Left kidney (tissue), 8 donors: Measurements from ENCODE around the gene GPR87. TPM values are rescaled to one million over a fixed set of nuclear protein-coding genes. Genes with fewer than 3 reads are reported as not detected.

Experiments
- DNase-seq: peaks from one replicate; pipeline ENCODE4 v3.0.0-alpha.2; 2013
- long read RNA-seq, 8 donors: transcript quantifications; one replicate each; lab custom pipeline, GENCODE V29; 2026
- polyA plus RNA-seq: library from polyadenylated mRNA; unstranded; fragments of 120-200 nt; gene quantifications from one replicate; pipeline ENCODE4 v1.2.1, GENCODE V29; 2013; ENCODE audit not compliant: insufficient read length

The GPR87 gene, protein sequence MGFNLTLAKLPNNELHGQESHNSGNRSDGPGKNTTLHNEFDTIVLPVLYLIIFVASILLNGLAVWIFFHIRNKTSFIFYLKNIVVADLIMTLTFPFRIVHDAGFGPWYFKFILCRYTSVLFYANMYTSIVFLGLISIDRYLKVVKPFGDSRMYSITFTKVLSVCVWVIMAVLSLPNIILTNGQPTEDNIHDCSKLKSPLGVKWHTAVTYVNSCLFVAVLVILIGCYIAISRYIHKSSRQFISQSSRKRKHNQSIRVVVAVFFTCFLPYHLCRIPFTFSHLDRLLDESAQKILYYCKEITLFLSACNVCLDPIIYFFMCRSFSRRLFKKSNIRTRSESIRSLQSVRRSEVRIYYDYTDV
- polyA plus RNA-seq: not detected
- long read RNA-seq, donor 1: 0 reads
- long read RNA-seq, donor 2: 0 reads
- long read RNA-seq, donor 3: 0 reads
- long read RNA-seq, donor 4: 0 reads
- long read RNA-seq, donor 5: 0 reads
- long read RNA-seq, donor 6: 0 reads
- long read RNA-seq, donor 7: 0 reads
- long read RNA-seq, donor 8: 0 reads

DNA sequence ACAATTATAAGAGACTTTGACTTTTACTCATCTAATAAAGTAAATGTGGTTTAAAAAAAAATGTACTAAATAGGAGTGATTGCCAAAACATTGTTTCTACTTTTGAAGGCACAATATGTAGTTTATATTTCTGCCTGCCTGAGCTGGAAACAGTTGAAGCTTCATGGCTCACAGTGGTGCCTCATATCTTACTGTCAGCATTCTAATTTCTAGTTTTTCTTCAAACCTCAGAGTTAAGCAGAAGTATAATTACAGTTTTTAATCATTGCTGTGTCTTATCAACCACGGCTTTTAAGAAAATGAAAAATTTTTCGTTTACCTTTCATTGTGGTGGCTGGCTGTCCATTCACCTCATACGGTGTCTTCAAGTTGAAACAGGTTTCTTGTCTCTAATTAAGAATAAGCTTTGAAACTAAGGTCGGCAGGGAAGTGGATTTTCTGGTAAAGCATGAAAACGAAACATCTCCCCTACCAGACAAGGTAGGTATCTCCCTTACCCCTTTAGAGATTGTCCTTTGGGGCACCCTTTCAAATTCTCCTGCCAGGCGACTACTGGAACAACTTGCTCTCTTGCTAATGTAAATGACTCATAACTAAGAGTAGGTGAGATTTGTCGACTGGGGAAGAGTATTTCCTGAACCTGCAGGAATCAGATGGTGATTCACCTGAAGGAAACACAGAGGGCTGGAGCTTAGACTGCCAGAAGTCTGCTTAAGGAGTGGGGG, at the start of gene GPR87:
GPR87 (minus strand) TSS at position 554 of the 725 bp plus-strand sequence. CDS start 16,720 bp downstream, outside the sequence.
- no peak for DNase-seq

- no peak for DNase-seq
Observed at GRCh38 chr3:151362751-151363174, 46.1 kb upstream of the GPR87 start.

GRCh38 chr3:151357463-151357850, 40.8 kb upstream of the GPR87 start:
- no peak for DNase-seq

- DNase-seq: no peak
Observed at GRCh38 chr3:151356794-151357462, 40.3 kb upstream of the GPR87 start.

GRCh38 chr3:151351648-151352047, 35.0 kb upstream of the GPR87 start:
- DNase-seq: no peak

DNA sequence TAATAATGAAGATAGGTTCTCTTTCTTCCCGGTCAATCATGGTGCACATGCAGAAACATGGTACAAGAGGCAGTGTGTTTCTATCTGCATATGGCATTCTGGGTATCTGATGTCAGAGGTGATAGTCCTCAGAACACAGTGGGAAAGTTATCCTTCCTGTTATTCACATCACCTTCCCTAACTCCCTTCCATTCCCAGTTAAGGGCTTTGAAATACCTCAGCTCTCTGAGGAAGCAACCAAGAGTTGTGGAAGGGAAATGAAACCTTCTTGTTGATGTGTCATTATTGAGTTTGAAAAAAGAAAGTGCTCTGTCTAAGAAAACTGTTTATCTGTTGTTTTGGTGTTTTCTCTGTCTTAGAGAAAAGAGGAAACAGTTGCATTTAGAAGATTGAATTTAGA, 34.6 kb upstream of the GPR87 start:
- no peak for DNase-seq

DNA sequence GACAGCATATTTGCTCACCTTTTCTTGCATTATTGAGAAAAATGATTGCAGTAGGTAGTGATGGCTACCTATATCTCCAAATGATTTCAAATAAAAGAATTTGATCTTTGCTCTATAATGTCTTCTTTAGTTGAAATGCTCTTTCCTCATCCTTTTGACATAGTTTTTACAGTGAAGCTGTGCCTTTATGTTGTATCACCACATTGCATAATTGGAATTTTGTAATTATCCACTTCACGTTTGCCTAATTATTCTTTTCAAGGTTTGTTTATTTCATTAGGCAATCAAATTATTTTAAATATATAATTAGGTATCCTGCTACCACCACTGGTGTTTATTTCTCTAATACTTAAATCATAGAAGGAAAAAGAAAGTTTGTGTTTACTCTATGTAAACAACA, 34.0 kb upstream of the GPR87 start:
- DNase-seq: no peak

DNA sequence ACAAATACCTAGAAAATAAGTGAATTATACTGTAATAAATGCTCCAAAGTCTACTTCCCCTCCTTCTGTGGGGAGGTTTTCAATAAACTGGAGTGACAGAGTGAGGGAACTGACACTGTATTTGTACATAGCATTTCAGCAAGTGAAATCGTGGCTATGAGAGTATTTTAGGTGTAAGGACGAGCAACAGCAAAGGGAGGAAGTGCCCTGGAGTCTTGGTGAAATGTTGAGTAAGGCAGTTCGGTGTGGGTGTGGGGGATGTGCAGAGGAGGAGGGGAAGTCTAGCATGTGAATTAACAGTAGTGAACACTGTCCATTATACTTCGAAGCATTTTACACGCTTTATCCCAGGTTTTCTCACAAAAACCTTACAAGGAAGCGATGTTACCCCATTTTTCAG, 30.8 kb upstream of the GPR87 start:
- no peak for DNase-seq

- no peak for DNase-seq
Observed at GRCh38 chr3:151346292-151346691, 29.7 kb upstream of the GPR87 start.

DNA sequence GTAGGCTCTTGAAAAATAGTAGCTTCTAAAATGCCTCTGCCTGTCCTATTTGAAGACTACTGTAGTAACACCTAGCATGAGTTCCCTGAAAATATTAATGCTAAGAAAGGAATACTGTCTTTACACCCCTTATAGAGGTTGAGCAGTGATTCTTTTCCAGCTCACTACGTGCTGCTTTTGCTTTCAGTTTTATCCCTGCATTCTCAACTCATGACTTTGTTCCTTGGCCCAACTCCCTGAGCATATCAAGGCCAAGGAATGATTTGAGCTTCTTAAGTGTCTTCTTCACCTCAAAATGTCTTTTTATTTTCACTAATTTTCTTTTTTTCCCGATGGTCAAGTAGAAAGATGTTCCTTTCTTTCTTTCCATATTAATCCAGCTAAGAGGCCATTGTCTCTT, 29.2 kb upstream of the GPR87 start:
- no peak for DNase-seq

GRCh38 chr3:151331696-151332095, 15.1 kb upstream of the GPR87 start:
- DNase-seq: no peak

DNA sequence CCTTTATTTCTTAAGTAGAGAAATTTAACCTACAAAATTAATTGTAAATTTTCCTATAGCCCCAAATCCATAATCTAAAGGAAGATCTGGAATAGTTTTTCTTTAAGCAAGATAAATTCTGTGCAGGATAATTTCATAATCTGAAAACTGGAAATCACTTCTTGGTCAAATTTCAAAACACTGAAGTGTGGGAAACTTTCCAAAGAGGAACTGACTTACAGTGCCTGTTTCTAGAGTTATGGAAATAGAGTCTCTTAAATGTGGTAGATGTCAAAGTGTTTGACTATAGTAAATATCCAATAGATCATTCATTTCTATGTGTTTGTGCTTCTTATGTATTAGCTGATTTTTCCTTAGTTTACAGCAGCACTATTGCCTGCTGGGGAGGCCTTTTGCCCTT, 14.3 kb upstream of the GPR87 start:
- no peak for DNase-seq

DNA sequence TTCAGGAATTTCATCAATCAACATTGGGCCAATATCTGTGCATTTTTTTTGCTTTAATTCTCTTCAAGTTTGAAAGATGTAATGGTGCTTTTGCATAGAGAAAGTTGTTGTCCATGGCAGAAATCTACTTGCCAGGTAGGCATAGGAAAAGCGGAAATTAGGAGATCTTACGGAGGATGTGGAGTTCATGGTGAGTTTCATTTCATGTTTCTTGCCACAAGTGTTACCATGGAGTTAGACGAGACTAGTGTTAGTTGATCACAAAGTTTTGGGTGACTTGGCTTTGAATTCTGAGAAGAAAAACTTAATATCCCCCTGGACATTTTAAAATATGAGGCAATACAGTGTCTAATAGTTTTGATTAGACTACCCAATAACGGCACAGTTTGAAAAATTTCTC, 13.8 kb upstream of the GPR87 start:
- DNase-seq: no peak

DNA sequence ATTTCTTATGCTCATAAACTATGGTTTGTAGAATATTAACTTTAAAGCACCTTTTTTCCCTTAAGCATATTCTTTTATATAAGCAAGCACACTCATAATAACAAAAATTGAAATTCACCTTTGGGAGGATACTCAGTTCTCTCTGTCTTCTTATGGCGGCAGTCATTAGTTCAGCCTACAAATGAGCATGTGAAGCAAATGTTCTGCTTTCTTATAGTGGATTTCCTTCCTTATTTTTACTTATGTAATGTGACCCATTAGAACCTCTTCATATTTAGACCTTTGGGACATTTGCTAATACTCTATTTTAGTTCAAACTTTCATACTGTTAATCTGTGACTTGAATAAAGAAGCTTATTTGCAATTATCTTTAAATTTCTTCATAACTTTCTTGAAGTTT, 12.7 kb upstream of the GPR87 start, which contains the start of gene P2RY13:
P2RY13 (minus strand) TSS at position 187 of the 400 bp plus-strand sequence; CDS start at position 166, 21 bp downstream.
- DNase-seq: no peak

- no peak for DNase-seq
Observed at GRCh38 chr3:151328298-151328995, 11.8 kb upstream of the GPR87 start.

DNA sequence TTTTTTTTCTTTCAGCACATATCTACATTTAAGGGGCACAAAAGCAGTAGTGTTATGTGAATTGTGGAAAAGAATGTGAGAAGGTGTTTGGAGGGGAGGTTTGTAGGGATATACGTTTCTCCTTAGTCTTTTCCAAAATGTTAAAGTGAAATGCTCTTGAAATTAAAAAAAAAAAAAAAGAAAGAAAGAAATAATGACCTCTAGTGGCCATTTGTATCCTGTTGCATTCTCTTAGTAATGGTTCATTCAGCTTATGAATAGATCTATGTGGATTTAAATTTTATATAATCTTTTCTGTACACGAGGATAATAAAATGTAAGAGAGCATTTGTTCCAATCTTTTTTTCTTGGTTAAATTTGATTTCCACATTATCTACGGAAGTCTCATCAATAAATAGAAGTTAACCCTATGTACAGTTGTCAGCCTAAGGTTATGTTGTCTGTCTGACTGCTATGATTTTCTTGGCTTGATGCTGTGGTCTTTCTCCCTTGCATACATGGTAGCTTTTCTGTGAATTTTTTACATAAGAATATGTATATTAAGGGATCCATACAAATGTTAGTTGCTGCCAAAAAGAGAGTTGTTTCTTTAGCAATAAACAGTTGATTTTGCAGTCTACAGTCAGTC, 11.1 kb upstream of the GPR87 start:
- DNase-seq: peak; percentile 6

DNA sequence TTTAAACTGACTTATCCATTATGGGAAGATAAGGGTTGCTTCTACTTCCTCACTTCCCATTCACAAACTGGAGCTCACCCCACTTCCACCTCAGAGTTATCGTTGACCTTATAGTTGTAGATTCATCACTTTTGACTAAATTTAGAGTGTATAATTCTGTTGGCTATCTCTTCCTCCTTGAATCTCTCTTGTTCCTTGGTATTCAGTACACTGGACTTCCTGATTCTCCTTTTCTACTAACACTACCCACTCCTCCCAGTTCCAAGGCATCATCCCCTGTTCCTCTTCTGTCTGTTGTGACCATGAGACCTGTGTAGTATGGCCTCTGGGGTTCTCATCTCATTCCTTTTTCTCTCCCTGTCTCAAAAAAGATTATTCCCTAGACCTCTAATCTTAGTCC, 5.9 kb upstream of the GPR87 start:
- no peak for DNase-seq

DNA sequence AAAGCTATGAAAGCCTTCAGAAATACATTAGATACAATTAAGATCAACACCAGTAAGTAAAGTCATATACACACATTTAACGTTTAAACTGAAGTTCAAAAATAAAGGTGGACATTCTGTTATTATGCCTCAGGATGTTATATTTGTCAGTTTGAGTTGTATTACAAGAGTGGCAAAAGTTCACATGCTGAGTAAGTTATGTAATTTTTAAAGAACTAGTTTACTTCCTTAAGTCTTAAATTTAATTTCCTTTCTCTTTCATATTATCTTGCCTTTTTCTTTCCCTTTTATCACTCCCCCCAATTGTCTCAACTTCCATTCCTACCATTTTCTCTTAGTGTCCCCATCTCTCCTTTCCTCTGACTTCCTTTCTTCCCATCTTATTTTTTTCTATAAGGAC, 4.9 kb upstream of the GPR87 start:
- DNase-seq: no peak

GRCh38 chr3:151320131-151320530, 3.5 kb upstream of the GPR87 start:
- DNase-seq: no peak

- DNase-seq: no peak
Observed at GRCh38 chr3:151319628-151320027, 3.0 kb upstream of the GPR87 start.

GRCh38 chr3:151318991-151319390, 2.4 kb upstream of the GPR87 start:
- no peak for DNase-seq
